AG09309 (cell line): ENCODE data around the gene CD209.

Source experiments
- DNase-seq: peaks from one replicate; pipeline ENCODE4 v3.0.0-alpha.2; 2010; ENCODE audit warnings: low read depth
- H3K4me3 ChIP-seq: 2 replicates; pipeline ENCODE4 v1.5.1; 2011; ENCODE audit warnings: mild to moderate bottlenecking, low read depth, low read length, moderate library complexity; ENCODE audit not compliant: control insufficient read depth
- CTCF ChIP-seq: IDR thresholded peaks from 2 replicates; pipeline ENCODE4 v1.5.1; 2011; ENCODE audit warnings: mild to moderate bottlenecking, low read depth, low read length, inconsistent platforms; ENCODE audit not compliant: insufficient read depth, control insufficient read depth; ENCODE audit errors: missing control alignments

The CD209 gene

DNA sequence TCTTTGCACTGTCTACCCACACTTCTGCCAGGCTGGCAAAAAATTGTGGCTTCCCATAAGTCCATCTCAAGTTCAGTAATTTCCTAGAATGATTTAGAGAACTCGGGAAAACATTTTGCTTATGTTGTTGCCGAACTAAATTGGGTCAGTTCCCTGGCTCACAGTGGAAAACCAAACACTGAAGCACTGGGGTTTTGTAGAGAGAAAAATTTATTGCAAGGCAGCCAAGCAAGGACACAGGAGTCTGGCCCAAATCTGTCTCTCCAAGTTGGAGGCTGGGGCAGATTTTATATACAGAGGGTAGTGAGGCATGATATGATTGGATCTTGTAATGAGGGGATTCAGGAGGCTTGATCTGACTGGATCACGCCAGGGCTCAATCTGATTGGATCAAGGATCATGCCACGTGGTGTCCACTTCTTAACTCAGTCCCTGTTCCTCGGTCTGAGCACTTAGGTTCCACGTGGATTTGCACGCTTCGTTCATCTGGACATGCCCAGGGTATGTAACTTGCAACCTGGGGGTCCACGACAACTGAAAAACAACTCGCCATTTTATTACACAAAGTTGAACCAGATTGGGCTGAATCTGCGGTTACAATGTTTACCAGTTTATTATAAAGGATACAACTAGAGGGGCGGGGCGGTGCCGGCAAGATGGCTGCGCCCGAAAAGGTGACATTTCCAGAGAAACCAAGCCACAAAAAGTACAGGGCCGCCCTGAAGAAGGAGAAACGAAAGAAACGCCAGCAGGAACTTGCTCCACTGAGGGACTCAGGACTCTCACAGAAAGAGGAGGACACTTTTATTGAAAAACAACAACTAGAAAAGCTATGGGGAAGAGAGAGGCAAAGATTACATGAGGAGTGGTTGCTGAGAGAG, 7.3 kb downstream of the CD209 start:
- no peak overlapping the region for H3K4me3 ChIP-seq
- no peak for DNase-seq
- no peak for TF ChIP-seq CTCF

DNA sequence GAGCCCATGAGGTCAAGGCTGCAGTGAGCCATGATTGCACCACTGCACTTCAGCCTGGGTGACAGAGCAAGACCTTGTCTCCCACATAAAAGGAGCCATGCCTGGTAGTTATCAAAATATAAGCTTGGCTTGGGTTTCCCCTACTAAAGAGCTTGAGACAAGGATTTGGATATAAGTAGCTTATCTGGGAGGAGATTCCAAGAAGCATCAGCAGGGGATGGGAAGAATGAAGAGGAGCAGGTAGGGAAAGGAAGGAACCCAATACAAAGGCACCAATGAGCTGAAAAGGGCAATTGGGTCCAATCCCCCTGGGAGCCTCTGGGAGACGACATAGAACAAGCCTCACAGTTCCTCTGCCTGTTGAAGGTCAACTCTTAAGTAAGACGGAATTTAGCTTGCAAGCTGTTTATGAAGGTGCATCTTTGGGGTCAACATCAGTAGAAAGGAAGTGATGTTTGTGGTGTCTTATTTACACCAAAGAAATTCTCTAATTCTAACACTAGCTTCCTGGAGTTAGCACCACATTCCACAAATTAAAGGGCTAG, 8.1 kb downstream of the CD209 start:
- TF ChIP-seq CTCF = no peak
- H3K4me3 ChIP-seq = no peak overlapping the region
- no peak for DNase-seq

DNA sequence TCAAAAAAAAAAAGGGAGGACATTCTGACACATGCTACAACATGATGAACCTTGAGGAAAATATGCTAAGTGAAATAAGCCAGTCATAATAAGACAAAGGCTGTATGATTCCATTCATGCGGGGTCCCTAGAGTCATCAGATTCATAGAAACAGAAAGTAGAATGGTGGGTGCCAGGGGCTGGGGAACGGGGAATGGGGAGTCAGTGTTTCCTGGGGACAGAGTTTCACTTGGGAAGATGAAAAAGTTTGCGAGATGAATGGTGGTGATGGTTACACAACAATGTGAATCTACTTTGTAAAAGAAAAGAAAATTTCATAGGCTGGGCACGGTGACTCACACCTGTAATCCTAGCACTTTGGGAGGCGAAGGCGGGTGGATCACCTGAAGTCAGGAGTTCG, 9.3 kb downstream of the CD209 start:
- no peak for TF ChIP-seq CTCF
- no peak for DNase-seq
- no peak overlapping the region for H3K4me3 ChIP-seq

GRCh38 chr19:7737215-7737614, 10.1 kb downstream of the CD209 start:
- no peak for TF ChIP-seq CTCF
- DNase-seq = no peak
- H3K4me3 ChIP-seq = no peak overlapping the region

DNA sequence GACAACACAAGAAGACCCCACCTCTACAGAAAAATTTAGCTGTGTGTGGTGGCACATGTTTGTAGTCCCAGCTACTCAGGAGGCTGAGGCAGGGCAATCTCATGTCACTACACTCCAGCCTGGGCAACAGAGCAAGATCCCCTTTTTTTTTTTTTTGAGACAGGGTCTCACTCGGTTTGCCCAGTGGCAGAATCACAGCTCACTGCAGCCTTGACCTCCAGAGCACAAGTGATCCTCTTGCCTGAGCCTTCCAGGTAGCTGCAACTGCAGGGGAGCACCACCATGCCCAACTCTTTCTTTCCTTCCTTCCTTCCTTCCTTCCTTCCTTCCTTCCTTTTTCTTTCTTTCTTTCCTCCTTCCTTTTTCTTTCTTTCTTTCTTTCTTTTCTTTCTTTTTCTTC, 11.2 kb downstream of the CD209 start:
- no peak for TF ChIP-seq CTCF
- DNase-seq = no peak
- no peak overlapping the region for H3K4me3 ChIP-seq

GRCh38 chr19:7734220-7735203, 12.8 kb downstream of the CD209 start:
- no peak overlapping the region for H3K4me3 ChIP-seq
- peak; percentile 1 for DNase-seq
- TF ChIP-seq CTCF = no peak
